Right atrium auricular region (tissue), 2 donors: Measurements from ENCODE around the gene ZNF146. TPM values are rescaled to one million over a fixed set of nuclear protein-coding genes. Genes with fewer than 3 reads are reported as not detected.

Experiments used
- DNase-seq: peaks from one replicate; pipeline ENCODE4 v3.0.0-alpha.2; 2019; ENCODE audit warnings: low spot score
- H3K27ac ChIP-seq, 2 donors: fragments of 200-600 bp; sonication (generic); 1 replicate in 1 of 2; 2 replicates in 1 of 2; pipeline ENCODE4 v1.5.1; 2016 to 2019
- H3K27me3 ChIP-seq, 2 donors: fragments of 200-600 bp; sonication (generic); one replicate each; pipeline versions ENCODE4 v1.5.1 to v1.6.0; 2017 to 2019
- H3K36me3 ChIP-seq: fragments of 200-600 bp; sonication (generic); one replicate; pipeline ENCODE4 v1.5.1; 2016
- H3K4me1 ChIP-seq, 2 donors: fragments of 200-600 bp; sonication (generic); one replicate each; pipeline versions ENCODE4 v1.5.1 to v1.6.0; 2017 to 2019
- H3K4me3 ChIP-seq, 2 donors: fragments of 200-600 bp; sonication (generic); 1 replicate in 1 of 2; 2 replicates in 1 of 2; pipeline ENCODE4 v1.5.1; 2017 to 2019; ENCODE audit warnings: mild to moderate bottlenecking in 1 of 2, moderate library complexity in 1 of 2
- H3K9me3 ChIP-seq, 2 donors: fragments of 200-600 bp; sonication (generic); one replicate each; pipeline ENCODE4 v1.5.1; 2019
- CTCF ChIP-seq, 2 donors: fragments of 200-600 bp; sonication (generic); IDR thresholded peaks; one replicate each; pipeline ENCODE4 v1.5.1; 2019; ENCODE audit warnings: antibody characterized with exemption in 2 of 2
- total RNA-seq, 2 donors: library from RNA; depleted of rRNA; stranded (reverse); fragments of >200 nt; gene quantifications; one replicate each; pipeline ENCODE4 v1.1.0, GENCODE V29; 2016

ZNF146 gene
- total RNA-seq, 2 donors from 2014 or later: 46.2 to 48.0 TPM

GRCh38 chr19:36255316-36255715 is 40.4 kb downstream of the ZNF146 start:
- H3K9me3 ChIP-seq: no peaks in the 10 kb centered on the region
- no peak overlapping the region for H3K4me3 ChIP-seq
- no peak for DNase-seq
- H3K27ac ChIP-seq: no peak overlapping the region
- H3K36me3 ChIP-seq: no peaks in the 10 kb centered on the region
- H3K4me1 ChIP-seq: peaks cover 0 to 13% of the 10 kb centered on the region in 2 donors
- no peaks in the 10 kb centered on the region for H3K27me3 ChIP-seq
- TF ChIP-seq CTCF (IDR thresholded peaks at IDR 0.05): no peak

- no peak overlapping the region for H3K27ac ChIP-seq
- no peak for DNase-seq
- H3K4me1 ChIP-seq: peaks cover 0 to 13% of the 10 kb centered on the region in 2 donors
Observed at GRCh38 chr19:36256064-36256463, 41.2 kb downstream of the ZNF146 start.

GRCh38 chr19:36256853-36257519 is 42.1 kb downstream of the ZNF146 start:
- no peak for TF ChIP-seq CTCF (IDR thresholded peaks at IDR 0.05)
- no peak for DNase-seq
- H3K27ac ChIP-seq: peak overlapping the region in 1 of 2 donors; percentile 59

More at GRCh38 chr19:36256064-36256463, 41.2 kb downstream of the ZNF146 start:
- Histone ChIP-seq H3K36me3 (no peaks in the 10 kb centered on the region), H3K27me3 (no peaks in the 10 kb centered on the region), H3K4me3 (no peak overlapping the region), H3K9me3 (no peaks in the 10 kb centered on the region)
- no peak for TF ChIP-seq CTCF (IDR thresholded peaks at IDR 0.05)

GRCh38 chr19:36257520-36257876 is 42.6 kb downstream of the ZNF146 start:
- Histone ChIP-seq H3K9me3 (no peaks in the 10 kb centered on the region), H3K27ac (peak overlapping the region in 1 of 2 donors; percentile 59), H3K36me3 (no peaks in the 10 kb centered on the region), H3K27me3 (no peaks in the 10 kb centered on the region), H3K4me1 (peaks cover 0 to 13% of the 10 kb centered on the region in 2 donors), H3K4me3 (peak overlapping the region; percentile 37 to 72)
- TF ChIP-seq CTCF (IDR thresholded peaks at IDR 0.05): no peak
- DNase-seq: no peak

More at GRCh38 chr19:36256853-36257519, 42.1 kb downstream of the ZNF146 start:
- peak overlapping the region; percentile 37 to 72 for H3K4me3 ChIP-seq
- no peaks in the 10 kb centered on the region for H3K27me3 ChIP-seq
- no peaks in the 10 kb centered on the region for H3K9me3 ChIP-seq
- peaks cover 0 to 13% of the 10 kb centered on the region in 2 donors for H3K4me1 ChIP-seq
- H3K36me3 ChIP-seq: no peaks in the 10 kb centered on the region

GRCh38 chr19:36258028-36258875 is 43.3 kb downstream of the ZNF146 start:
- DNase-seq: no peak
- no peak for TF ChIP-seq CTCF (IDR thresholded peaks at IDR 0.05)
- Histone ChIP-seq H3K36me3 (no peaks in the 10 kb centered on the region), H3K4me3 (peak overlapping the region; percentile 37 to 72), H3K27ac (no peak overlapping the region), H3K9me3 (no peaks in the 10 kb centered on the region), H3K4me1 (peaks cover 0 to 13% of the 10 kb centered on the region in 2 donors), H3K27me3 (no peaks in the 10 kb centered on the region)
